GM19463 (cell line): ENCODE measurements around the gene SV2C.

Experiments used
- ATAC-seq: cut with Tn5 transposase; IDR thresholded peaks from one replicate; pipeline ENCODE4 v1.9.1; 2021; ENCODE audit warnings: mild to moderate bottlenecking, moderate library complexity; ENCODE audit not compliant: unreplicated experiment

Gene SV2C

GRCh38 chr5:76401801-76402250 lies 318.6 kb downstream of the SV2C start:
- peak; percentile 23 for ATAC-seq

GRCh38 chr5:76402251-76402885 lies 319.2 kb downstream of the SV2C start:
- ATAC-seq = peak; percentile 26

GRCh38 chr5:76402886-76403765 lies 319.9 kb downstream of the SV2C start, which contains the start of gene IQGAP2:
Gene IQGAP2, plus strand, starts transcription at chr5:76403285. Its CDS starts 261 bp downstream, at chr5:76403546.
- peak; percentile 53 for ATAC-seq
